Stimulated activated CD4-positive, alpha-beta T cell treated with anti-CD3 and anti-CD28 coated beads, Interleukin-1b, Interleukin-23, amount 100 ng/mL, for 24 hours (primary cell): ENCODE results near the gene WFIKKN2.
"Not testable (repeated sequence)": the region's sequence is repeated elsewhere in the genome, so short reads cannot be mapped to it uniquely, and the experiment has no call there.

ENCODE experiments used
- DNase-seq, 4 experiments: peaks; one replicate each; pipeline ENCODE4 v3.0.0-alpha.2; 2020; ENCODE audit warnings: low read depth in 4 of 4, low spot score in 1 of 4

The WFIKKN2 gene

DNA sequence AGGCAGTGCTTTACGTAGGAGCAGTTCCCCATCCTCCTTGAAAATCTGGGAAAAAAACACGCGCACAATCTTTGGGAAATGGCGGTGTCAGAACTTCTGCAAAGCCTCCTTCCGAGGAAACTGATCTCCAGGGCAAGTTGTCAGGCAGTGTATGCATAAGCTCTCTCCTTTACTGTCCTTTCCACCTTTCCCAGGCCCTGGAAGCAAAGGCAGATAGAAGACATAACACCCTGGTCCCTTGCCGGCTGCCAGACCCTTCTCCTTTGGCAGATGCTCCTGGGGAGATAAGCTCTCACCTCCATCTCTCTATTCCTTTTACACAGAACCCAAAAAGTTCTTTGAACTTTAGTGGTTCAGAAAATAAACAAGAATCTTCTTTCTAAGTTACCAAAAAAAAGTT lies 18.4 kb downstream of the WFIKKN2 start:
- no peak for DNase-seq

DNA sequence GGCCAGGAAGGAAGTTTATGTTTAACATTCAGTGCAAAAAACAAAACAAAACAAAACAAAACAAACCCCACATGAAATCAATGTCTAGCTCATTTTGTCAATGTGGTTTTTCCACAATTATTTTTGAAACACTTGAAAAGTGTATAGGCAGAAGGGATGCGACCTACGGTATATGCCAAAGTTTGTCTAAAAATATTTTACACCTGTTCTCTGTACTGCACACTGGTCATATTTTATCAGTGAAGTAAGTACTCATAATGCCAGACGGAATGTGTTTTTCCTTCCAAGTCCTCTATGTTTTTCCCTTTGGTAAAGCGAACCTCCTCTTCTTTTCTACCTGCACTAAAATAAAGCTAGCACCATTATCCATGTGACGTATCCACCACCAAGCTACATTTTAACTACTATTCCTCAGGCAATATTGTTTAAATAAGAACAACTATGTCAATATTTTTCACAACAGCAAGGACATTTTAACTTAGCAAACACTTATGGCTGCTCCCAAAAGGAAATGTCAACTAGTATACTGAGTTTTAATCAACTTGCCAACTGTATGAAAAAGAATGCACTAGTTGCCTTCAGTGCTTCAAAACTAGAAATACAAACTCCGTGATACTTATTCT lies 20.4 kb downstream of the WFIKKN2 start:
- no peak for DNase-seq

DNA sequence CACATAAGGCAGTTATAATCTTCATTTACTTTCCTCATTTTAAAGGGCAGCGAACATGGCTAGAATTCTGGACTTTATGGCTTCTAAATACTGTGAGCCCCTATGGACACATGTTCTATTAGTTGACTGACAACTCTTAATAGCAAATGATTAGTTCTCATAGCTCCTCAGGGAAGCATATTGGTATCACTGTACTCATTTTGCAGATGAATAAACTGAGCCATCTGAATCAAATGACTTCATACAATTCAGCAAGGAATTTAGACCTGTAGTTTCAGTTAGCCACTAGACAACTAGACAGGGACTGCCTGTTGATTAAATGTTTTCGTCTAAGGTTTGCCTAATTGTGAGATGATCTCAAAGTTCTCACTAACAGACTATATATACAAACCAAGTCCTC lies 21.0 kb downstream of the WFIKKN2 start:
- no peak for DNase-seq

DNA sequence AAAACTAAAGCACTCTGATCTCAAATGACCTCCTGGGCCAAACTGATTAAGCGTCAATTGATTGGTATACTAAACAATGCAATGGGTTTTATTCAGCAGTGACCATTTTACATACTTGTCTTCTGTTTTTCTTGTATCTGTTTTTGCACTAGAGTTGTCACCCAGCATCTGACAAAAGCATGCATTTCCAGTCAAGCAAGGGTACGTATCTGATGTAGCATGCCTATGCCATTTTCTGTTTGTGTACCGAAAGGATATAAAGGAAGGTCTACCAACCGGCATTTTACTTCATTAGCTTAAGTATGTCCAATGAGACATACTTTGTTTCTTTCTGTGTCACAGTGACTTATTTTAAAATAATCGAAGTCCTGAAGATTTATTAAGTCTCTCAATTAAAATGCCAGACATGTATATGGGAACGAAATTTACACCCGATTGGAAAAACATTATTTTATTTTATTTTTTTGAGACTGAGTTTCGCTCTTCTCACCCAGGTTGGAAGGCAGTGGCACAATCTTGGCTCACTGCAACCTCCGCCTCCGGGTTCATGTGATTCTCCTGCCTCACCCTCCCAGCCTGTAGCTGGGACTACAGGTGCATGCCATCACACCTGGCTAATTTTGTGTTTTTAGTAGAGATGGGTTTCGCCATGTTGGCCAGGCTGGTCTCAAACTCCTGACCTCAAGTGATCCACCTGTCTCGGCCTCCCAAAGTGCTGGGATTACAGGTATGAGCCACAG lies 23.3 kb downstream of the WFIKKN2 start:
- no peak for DNase-seq

DNA sequence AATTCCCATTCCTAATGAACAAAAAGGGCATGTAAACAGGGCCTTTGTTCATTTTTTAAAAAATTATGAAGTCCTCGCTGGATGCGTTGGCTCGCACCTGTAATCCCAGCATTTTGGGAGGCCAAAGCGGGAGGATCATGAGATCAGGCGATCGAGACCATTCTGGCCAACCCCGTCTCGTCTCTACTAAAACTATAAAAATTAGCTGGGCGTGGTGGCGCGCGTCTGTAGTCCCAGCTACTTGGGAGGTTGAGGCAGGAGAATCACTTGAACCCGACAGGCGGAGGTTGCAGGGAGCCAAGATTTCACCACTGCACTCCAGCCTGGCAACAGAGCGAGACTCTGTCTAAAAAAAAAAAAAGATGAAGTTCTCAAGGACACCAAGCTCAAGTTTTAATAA lies 24.3 kb downstream of the WFIKKN2 start:
- not testable (repeated sequence) for DNase-seq

DNA sequence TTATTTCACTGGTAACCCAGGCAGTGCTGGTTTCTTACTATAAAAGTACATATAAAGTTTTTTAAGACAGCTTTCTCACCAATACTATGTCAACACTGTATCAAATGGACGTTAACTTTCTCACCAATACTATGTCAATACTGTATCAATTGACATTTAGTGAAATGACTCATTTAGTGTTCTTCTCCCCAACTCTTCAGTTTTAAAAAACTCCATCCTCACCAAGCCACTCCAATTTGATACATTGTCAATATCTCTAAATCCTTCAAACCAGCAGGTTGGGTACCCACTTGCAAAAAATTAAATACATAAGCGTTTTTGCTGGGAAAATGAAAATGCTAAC lies 25.9 kb downstream of the WFIKKN2 start:
- no peak for DNase-seq

DNA sequence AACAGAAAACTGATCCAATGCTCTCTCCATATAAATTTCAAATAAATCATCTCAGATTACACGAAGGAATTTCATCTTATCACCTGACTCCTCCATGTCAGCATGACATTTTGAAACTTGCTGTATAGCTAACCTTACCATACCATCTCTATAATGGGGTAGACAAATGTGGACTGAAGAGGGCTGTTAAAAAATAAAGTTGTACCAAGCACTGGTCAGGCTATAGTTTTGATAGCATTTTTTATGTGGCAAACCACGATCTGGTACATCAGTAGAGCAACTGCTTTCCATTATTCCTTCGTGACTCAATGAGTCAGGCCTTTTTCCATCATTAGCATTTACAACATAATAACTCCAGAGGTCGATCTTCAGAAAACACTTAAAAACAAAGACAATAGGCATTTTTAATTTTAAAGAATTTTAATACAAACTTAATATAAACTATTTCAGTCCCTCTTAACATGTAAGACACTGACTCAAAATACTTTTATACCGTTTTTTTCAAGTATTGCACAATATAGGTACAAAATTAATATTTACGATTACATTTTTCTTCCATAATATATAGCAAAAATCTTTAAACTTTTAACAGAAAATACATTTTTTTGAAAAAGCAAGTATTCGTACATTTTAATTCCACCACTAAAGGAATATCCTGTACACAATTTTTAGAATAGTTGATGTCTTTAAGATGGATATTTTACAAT lies 26.6 kb downstream of the WFIKKN2 start:
- no peak for DNase-seq

DNA sequence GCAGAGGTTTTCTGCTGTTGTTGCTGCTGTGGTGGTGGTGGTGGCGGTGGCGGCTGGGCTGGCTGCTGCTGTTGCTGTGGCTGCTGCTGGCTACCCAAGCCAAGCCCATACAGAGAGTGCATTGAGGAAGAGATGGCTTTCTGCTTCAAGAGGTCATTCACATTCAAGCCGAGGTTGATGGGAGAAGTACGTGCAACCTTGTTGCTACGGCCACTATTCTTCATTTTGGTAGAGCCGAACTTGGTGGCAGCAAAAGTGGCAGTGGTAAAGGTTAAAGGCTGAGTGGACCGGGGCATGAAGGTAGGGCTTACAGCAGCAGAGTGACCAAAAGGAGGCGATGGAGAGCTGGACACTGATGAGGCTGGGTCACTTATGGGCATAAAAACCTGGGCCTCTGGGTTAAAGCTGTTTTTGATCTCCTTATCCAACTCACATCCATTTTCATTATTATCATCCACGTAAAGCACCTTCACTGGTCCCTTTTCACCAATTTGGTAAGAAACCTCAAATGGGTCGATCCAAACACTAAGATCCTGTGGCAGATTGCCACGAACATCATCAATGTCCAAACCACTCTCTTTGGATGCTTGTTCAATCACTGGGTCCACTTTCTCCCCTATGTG lies 27.9 kb downstream of the WFIKKN2 start:
- DNase-seq = no peak

DNA sequence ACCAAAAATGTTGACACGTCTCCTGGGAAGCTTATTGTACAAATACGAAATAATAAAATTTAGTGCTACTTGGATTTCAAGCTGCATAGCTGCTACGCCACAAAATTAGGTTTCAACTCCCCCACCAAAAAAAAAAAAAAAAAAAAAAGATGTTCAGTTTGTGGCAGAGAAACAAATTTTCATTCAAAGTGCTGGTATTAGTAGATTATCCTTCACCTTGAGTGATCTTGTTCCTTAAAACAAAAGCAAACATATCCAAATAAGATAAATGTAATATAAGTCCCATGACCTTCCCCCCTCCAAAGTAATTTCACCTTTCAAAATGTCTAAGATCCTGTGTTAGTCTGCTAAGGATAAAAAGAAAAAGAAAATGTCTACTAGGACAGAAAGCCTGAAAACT lies 28.5 kb downstream of the WFIKKN2 start:
- DNase-seq = no peak

DNA sequence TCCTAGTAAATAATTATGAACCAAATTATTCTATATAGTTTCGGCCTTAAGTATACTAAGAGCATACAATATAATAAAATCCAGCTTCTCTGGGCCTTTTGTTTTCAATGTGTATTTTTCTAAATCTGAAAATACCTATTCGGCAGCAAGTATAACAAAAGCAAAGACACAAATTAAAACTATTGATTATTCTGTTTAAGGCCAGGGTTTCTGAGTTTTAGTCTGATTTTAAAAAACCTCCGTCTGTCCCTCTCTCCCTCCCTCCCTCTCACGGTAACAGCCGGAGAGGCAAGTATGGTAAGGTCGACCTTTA lies 29.3 kb downstream of the WFIKKN2 start:
- no peak for DNase-seq

DNA sequence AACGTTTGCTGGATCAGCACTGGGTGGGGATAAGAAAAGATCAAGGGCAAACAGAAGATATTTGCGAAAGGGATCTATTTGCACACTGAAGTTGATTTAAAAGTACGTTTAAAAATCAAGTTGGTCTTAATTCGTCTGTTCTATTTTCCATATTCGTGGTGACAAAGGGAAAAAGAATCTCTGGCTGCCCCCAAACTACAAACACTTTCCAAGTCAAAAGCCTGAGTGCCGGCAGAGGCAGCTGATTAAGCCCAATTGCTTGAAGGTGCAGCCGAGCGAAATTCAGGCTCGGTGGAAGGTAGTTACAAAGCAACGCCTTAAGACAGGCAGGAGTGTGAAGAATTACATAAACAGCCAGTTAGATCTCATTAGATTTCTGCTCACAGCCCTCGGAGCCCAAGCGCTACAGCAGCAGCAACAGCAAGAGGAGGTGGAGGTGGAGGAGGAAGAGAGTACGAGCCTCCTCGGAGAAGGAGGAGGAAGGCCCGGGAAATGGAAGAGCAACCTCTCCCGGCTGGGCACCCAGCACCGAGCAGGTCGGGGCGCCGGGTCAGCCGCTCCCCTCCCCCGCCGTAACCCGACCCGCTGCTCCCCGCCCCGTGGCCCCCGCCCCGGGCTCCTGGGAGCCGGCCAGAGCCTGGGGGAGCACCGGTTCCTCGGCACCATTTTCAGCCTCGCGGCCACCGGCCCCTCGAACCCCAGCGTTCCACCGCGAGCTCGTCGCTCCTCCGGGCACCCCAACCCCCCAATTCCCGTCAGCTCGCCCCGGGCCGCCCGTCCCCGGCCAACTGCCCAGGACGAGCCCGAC lies 29.9 kb downstream of the WFIKKN2 start:
- DNase-seq = peak in 2 of 4 experiments; percentile 20 to 30

DNA sequence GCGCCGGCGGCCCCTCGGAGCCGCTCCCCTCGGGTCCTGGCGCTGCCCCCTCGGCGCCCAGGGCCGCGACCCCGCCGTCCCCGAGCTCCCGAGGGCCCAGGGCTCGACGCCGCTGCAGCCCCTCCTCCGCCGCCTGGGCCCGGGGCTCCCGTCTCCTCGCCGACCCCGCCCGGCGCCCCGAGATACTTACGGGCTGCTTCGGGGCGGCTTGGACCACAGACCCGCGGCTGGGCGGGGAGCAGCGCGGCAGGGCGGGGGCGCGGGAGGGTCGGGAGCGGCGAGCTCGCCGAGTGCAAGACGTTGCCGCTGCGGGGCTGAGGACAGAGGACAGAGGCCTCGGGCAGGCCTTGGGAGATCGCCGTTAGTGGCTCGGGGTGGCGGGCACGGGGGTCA lies 30.5 kb downstream of the WFIKKN2 start:
- no peak for DNase-seq

DNA sequence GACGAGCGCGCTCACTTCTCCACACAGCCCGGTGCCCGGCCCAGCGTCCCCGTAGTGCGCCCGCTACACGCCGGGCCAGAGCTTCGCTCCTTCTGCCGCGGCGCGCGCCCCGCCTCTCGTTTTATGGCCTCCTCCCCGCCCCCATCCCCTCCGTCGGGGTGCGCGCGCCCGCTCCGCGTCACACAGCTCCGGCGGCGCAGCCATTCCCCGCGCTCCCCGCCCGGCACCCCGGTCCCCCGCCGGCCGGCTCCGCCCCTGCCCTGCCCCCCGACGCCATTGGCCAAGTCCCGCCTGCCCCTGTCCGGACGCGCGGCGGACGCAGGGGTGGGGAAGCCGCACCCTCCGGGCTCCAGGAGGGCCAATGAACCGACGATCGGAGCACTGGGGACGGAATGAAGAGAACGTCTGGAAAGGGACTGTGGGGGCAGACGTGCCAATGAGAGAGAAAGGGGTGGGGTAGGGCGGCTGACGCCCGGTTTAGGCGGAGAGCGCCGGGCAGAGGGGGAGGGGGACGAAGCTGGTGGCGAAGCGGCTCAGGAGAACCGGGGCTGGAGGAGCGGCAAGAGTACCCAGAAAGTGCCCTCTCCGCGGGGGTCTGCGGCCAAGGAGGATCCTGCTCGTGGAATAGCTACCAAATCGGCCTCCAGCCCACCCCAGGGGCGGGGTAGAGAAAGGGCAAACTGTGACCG lies 31.0 kb downstream of the WFIKKN2 start, which contains the start of gene TOB1:
Gene TOB1, minus strand, starts transcription at position 94 of the 689 bp plus-strand sequence. CDS start 2,337 bp downstream, outside the sequence.
- peak; percentile 91 to 97 (median 97) for DNase-seq

DNA sequence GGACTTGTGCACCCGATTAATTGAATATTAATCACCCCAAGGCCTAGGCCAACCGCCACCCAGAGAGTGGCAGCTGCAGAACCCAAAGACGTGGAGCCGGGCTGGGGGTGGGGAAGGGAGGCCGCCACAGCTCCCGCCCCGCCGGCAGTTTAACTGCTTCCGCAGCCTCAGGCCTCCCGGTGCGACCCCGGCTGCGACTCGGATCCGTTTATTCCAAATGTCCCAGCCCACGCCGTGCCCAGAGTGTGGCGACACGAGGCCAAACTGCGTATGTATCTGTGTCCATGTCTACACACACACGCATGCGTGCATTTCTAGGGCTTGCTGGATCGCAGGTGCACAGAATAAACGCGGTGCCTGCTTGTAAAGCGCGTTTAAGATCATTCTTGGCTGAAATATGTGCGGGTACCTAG lies 31.6 kb downstream of the WFIKKN2 start:
- DNase-seq = peak in 3 of 4 experiments; percentile 31 to 42 (median 37)

DNA sequence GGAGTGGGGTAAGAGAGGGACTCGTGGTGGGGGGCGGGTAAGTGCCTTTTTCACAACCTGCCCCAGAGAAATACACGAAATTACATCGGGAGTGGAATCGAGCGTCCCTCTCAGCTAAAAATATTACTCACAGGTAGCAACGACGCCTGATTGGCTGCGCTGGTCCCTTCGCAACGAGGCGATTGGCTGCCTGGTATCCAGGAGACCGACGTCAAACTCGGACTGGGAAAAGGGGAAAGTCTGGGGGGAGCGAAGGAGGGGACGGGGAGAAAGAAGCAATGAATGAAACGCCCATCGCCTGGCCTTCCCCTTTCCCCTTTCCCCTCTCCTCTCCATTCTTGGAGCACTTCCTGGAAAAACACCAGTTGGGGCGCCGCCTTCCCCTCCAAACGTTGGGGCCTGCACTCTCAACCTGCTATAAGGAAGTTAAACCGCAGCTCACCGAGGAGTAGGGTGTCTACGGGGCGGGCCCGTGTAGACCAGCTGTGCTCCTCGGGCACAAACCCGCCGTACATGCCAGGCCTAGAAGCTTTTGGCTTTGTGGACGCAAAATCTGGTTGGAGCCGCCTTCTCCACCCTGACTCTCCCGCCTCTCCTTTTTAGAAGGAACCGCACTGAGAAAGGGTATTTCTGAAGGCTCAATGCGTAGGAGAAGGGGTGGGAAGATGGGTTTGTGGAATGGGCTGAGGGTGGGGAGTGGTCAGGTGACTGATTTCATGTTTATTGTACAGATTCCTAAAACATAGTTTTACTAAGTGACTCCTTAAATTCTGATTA lies 32.2 kb downstream of the WFIKKN2 start:
- DNase-seq = peak; percentile 50 to 79 (median 66)

DNA sequence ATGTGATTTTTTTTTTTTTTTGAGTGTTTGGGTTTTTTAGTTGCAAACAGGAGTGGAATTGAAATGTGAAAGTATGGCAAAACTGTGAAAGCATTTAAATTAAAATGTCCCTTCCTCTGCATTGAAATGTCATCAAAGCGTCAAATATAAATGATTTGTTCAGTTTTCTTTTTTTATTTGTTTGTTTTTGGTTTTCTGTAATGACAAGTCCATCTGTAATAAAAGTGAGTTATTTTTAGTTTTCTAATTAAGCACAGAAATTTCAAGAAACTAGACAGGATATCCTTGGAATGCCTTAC lies 32.7 kb downstream of the WFIKKN2 start:
- no peak for DNase-seq

DNA sequence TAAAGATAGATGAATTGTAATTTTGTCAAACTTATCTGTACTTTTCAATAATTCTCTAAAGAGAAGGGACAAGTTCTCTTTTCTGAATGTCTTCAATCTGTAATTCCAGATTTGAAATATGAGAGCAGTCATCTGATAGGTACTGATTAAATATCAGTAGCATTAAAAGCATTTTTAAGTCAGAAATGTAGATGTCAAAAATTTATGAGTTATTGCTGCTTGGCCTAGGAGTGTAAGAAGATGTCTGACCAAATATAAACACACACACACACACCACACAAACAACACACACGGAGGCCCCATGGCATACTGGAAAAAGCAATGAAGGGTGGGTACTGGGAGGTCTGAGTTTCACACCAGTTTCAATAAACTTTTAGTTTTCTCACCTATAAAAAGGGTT lies 33.2 kb downstream of the WFIKKN2 start:
- DNase-seq = no peak

DNA sequence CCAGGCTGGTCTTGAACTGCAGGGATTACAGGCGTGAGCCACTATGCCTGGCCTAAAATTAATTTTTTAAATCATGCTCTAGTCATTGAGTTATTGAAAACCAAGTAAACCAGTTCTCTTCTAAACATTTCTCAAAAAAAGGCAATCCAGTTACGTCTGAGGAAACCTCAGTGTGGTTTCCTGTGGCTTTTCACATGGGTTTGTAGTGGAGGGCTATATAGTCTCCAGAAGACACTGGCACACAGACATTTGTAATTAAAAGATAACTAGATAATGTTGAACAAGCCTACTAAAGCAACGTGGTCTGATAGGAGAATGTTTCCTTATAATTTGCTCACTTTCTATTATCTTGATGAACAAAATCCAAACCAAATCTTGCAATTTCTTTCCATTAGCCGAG lies 36.0 kb downstream of the WFIKKN2 start:
- DNase-seq = no peak

DNA sequence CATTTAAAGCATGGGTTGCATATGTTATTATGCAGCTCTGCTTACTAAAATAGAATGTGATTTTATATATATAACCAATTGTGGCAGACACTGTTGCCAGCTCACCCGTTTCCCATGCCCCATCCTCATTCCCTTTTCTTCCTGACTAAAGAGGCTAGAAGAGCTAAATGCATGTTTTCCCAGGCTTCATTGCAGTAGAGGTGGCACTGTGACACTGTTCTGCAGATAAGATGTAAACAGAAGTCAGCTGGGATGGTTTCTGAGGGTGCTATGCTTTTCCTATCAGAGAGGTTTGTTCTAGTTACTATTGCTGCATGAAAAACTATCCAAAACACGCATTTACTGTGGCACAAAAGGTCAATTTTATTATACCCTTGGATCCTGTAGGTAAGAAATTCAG lies 36.5 kb downstream of the WFIKKN2 start:
- no peak for DNase-seq
